ENCODE measurements around the gene LILRA6.
"Not testable (repeated sequence)": the region's sequence is repeated elsewhere in the genome, so short reads cannot be mapped to it uniquely, and the experiment has no call there.

Gene LILRA6

DNA sequence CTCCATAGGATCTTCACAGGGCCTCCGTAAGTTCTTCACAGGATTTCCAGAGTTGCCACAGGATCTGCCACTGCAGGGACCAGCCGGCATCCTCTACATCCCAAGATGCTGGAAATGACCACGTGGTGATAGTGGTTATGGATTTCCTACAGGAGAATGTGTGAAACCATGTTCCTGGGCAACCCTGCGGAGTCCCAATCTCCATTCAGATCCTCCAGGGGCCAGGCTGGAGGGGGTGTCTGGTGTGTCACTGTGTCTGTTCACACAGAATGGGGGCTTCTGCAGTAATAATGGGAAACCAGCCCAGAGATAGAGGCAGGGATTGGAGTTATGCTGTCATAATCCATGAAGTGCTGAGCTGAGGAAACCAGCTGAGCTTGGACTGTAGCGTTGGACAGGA, 8.6 kb downstream of the LILRA6 start:
- H3K36me3 ChIP-seq (ENCODE audit: insufficient read depth, low read length): no peaks in the 10 kb centered on the region
- H3K9me3 ChIP-seq (ENCODE audit: low read depth, low read length): no peaks in the 10 kb centered on the region
- H3K4me3 ChIP-seq: no peak overlapping the region
- no peak overlapping the region for H3K9ac ChIP-seq (ENCODE audit: insufficient read length)
- no peak overlapping the region for H3K27ac ChIP-seq
- no peak for DNase-seq (ENCODE audit: low read depth, low spot score)
- no peak for TF ChIP-seq FOXP2 (optimal IDR thresholded peaks at IDR 0.05; ENCODE audit: control extremely low read depth, extremely low read length, insufficient read depth)
- TF ChIP-seq EZH2 (IDR thresholded peaks at IDR 0.05): no peak
- no peak for TF ChIP-seq POLR2AphosphoS5 (IDR thresholded peaks at IDR 0.05; ENCODE audit: borderline replicate concordance, low read depth, low read length)

DNA sequence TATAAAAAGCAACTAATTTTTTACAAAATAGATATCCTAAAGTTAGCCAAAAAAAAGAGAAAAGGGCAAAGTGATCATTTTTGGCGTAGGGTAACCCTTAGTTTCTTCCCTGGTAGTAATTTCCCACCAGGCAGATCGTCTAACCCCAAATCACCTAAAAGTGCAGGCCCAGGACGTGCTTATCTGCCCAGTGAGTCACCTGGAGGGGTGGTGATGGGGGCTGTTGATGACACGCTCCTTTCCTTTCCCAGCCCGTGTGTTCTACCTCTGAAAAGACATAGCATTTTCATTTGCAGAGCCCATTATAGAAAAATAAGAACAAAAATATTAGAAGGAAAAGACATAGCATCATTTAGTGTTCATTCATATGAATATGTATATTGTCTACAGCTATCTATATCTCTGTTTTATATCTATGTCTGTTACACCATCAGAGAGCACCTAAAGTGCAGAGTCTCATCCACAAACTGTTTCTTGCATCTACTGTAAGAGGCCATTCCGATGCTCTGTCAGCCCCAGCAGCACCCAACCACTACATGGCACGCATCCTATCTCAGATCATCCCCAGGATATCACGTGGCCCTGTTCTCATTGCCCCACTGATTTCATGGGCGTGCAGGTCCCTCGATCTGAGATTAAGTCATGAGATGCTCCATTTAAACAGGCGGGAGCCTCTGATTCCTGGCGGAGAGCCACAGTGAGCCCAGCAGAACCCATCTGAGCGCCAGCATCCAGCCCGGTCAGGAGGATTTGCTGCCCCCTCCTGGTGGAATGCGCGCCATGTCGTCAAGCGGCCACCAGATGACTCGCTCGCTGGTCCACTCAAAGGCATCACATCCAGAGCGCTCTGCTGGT, 11.3 kb downstream of the LILRA6 start:
- TF ChIP-seq FOXP2 (optimal IDR thresholded peaks at IDR 0.05; ENCODE audit: control extremely low read depth, extremely low read length, insufficient read depth) (peak; percentile 25), POLR2AphosphoS5 (IDR thresholded peaks at IDR 0.05; ENCODE audit: borderline replicate concordance, low read depth, low read length) (no peak), EZH2 (IDR thresholded peaks at IDR 0.05) (no peak)
- DNase-seq (ENCODE audit: low read depth, low spot score): no peak
- Histone ChIP-seq H3K36me3 (ENCODE audit: insufficient read depth, low read length) (no peaks in the 10 kb centered on the region), H3K9me3 (ENCODE audit: low read depth, low read length) (no peaks in the 10 kb centered on the region), H3K4me3 (no peak overlapping the region), H3K27ac (no peak overlapping the region), H3K9ac (ENCODE audit: insufficient read length) (no peak overlapping the region)

DNA sequence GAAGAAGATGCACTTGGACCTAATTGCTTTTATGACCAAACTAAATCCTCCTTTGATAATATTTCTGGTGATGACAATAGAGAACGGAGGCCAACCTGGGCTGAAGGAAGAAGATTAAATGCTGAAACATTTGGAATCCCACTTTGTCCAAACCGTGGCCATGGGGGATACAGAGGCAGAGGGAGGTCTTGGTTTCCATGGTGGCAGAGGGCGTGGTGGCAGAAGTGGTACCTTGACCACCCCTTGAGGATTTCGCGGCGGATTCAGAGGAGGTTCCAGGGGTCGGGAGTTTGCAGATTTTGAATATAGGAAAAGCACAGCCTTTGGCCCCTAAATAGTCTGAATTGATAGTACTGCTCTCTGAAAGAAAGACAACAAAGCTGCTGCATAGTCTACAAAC, 12.6 kb downstream of the LILRA6 start:
- Histone ChIP-seq H3K9ac (ENCODE audit: insufficient read length) (no peak overlapping the region), H3K27ac (no peak overlapping the region), H3K9me3 (ENCODE audit: low read depth, low read length) (no peaks in the 10 kb centered on the region), H3K36me3 (ENCODE audit: insufficient read depth, low read length) (no peaks in the 10 kb centered on the region), H3K4me3 (no peak overlapping the region)
- TF ChIP-seq POLR2AphosphoS5 (IDR thresholded peaks at IDR 0.05; ENCODE audit: borderline replicate concordance, low read depth, low read length): no peak
- no peak for TF ChIP-seq EZH2 (IDR thresholded peaks at IDR 0.05)
- TF ChIP-seq FOXP2 (optimal IDR thresholded peaks at IDR 0.05; ENCODE audit: control extremely low read depth, extremely low read length, insufficient read depth): no peak
- DNase-seq (ENCODE audit: low read depth, low spot score): no peak

DNA sequence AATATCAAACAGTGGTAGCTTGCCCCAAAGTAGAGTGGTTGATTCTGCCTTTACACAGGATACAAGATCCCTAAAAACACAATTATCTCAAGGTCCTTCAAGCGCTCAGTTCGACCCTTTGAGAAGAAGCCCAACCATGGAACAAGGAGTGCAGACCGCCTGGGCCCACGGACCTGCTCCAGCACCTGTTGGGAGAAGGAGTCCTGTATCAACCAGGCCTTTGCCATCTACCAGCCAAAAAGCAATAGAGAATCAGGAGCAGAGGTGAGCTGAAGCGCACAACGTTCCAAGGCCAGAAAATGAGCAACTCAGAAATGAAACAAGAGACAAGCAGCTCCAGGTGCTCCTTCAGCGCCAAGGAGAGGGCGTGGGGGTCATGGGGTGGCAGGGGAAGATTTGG, 13.4 kb downstream of the LILRA6 start:
- H3K9me3 ChIP-seq (ENCODE audit: low read depth, low read length): no peaks in the 10 kb centered on the region
- no peak overlapping the region for H3K4me3 ChIP-seq
- TF ChIP-seq FOXP2 (optimal IDR thresholded peaks at IDR 0.05; ENCODE audit: control extremely low read depth, extremely low read length, insufficient read depth) (no peak), POLR2AphosphoS5 (IDR thresholded peaks at IDR 0.05; ENCODE audit: borderline replicate concordance, low read depth, low read length) (no peak), EZH2 (IDR thresholded peaks at IDR 0.05) (no peak)
- H3K9ac ChIP-seq (ENCODE audit: insufficient read length): no peak overlapping the region
- no peak for DNase-seq (ENCODE audit: low read depth, low spot score)
- H3K27ac ChIP-seq: no peak overlapping the region
- no peaks in the 10 kb centered on the region for H3K36me3 ChIP-seq (ENCODE audit: insufficient read depth, low read length)

DNA sequence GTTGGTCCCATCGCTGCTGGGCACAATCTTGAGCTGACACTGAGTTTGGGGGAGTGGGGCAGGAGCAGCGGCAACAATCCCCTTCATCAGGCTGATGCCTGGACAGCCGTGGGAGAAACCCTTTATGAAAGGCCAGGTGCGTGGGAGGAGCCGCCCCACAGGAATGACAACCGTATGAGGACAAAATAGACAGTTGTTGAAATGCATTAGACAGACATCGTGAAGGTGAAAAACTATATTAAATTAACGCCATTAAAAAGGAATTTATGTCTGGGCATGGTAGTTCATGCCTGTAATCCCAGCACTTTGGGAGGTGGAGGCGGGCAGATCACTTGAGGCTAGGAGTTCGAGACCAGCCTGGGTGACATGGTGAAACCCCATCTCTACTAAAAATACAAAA, 18.0 kb downstream of the LILRA6 start:
- not testable (repeated sequence) for H3K9ac ChIP-seq (ENCODE audit: insufficient read length); DNase-seq (ENCODE audit: low read depth, low spot score); H3K9me3 ChIP-seq (ENCODE audit: low read depth, low read length); H3K36me3 ChIP-seq (ENCODE audit: insufficient read depth, low read length); H3K27ac ChIP-seq; H3K4me3 ChIP-seq

DNA sequence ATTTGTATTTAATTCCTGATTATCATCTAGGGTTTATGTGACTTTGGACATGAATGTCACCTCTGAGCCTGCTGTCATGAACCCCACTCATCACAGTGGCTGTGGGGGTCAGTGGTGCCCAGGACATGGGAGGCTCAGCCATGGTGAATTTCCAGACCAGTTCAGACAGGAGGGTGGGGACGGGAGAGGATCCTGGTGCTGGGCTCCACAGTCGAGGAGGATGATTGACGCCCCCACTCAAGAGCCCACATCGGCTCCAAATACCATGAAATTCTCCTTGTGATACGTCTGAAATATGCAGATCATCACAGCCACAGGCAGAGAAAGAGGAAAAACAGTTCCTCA, 18.7 kb downstream of the LILRA6 start:
- H3K27ac ChIP-seq; DNase-seq (ENCODE audit: low read depth, low spot score); H3K36me3 ChIP-seq (ENCODE audit: insufficient read depth, low read length); H3K9ac ChIP-seq (ENCODE audit: insufficient read length); H3K9me3 ChIP-seq (ENCODE audit: low read depth, low read length); H3K4me3 ChIP-seq: not testable (repeated sequence)

DNA sequence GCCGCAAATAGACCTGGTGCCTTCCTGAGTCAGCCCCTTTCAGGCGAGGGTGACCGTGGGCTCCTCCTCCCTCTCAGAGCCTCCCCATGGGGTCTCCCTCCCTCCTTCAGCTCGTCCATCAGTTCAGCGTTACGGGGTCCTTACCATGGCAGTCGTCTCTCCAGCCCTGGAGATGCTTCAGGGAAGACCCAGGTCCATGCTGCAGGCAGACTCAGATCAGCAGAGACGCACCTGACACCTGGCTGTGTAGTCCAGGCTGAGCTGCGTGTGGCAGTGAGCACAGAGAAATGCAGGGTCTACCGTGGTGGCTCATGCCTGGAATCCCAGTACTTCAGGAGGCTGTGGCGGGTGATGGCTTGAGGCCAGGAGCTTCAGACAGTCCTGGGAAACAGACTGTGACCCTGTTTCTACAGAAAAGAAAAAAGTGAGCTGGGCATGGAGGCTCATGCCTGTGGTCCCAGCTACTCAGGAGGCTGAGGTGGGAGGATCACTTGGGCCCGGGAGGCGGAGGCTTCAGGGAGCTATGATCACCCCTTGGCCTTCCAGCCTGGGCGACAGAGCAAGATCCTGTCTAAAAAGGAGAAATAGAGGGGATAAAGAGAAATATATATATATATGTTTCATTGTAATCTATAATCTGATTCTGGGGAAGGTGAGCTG, 19.2 kb downstream of the LILRA6 start:
- DNase-seq (ENCODE audit: low read depth, low spot score); H3K9ac ChIP-seq (ENCODE audit: insufficient read length); H3K9me3 ChIP-seq (ENCODE audit: low read depth, low read length); H3K36me3 ChIP-seq (ENCODE audit: insufficient read depth, low read length); H3K27ac ChIP-seq; H3K4me3 ChIP-seq: not testable (repeated sequence)

DNA sequence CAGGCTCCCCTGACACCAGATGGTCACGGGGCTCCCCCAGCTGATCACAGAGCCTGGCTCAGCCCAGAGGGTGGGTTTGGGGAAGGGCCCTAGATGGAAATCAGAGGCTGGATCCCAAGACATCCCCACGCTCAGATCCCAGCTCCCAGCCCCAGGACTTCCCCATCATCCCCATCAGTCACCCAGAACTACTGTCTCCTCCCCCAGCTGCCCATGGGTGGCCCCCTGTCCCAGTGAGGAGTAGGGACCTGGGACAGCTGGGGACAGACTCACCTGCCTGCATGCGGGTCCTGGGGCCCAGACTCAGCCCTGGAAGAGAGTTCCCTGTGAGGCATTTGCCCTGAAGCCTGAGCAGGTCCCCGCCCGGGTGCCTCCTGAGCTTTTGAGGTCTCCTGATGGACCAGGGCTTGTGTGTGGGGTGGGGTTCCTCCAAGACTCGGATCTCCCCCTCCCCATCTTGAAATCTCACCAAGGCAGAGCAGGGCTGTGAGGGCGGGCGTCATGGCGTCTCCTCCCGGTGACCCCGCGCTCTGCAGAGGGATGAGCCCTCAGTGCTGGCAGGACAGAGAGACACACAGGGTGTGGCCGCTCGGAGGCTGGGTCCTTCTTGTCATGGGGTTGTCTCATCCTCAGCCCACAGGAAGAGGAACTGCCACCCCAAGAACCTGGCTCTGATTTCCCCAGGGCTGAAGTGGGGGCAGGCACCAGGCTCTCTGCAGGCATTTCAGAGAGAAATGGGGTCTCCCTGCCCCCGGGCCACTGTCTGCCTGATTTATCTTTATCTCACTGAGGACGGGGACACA, 19.9 kb downstream of the LILRA6 start, which contains the start of gene LILRB3:
LILRB3 (minus strand) TSS at position 534 of the 803 bp plus-strand sequence; CDS start at position 503, 31 bp downstream.
- not testable (repeated sequence) for H3K4me3 ChIP-seq; H3K36me3 ChIP-seq (ENCODE audit: insufficient read depth, low read length); DNase-seq (ENCODE audit: low read depth, low spot score); H3K9ac ChIP-seq (ENCODE audit: insufficient read length); H3K27ac ChIP-seq; H3K9me3 ChIP-seq (ENCODE audit: low read depth, low read length)

DNA sequence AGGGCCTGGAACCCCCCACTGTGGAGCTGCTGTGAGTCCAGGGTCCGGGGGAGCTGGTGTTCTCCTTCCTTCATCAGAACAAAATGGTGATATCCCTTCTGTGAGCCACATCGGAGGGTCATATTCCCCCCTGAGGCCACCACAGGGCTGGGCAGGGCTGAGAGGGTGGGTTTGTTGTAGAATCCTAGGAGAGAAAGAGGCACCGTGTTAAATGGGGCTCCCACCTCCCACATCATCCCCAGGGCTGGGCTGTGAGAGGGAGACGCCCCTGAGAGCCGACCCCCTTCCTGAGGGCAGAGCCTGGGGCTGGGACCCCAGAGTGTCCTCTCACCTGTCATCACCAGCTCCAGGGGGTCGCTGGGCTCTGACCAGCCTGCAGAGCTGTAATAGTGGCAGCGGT, 20.6 kb downstream of the LILRA6 start:
- H3K4me3 ChIP-seq; H3K27ac ChIP-seq; H3K9me3 ChIP-seq (ENCODE audit: low read depth, low read length); DNase-seq (ENCODE audit: low read depth, low spot score); H3K9ac ChIP-seq (ENCODE audit: insufficient read length); H3K36me3 ChIP-seq (ENCODE audit: insufficient read depth, low read length): not testable (repeated sequence)

DNA sequence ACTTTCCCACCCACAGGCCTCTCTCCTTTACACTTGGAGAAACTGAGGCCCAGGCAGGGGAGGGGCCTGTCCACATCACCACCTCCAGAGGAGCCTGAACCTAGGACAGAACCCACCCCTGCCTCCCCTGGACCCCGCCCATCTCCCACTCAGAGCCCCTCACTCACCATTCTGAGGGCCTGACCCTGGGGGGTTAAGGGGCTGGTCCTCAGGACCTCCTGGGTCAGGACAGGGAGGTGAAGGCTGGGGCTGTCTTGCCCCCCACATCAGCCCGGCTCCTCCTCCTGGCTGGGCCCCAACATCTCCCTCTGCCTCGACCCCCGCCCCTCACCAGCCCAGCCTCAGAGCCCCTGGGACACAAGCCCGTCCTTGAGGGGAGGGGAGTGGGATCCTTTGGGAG, 22.9 kb downstream of the LILRA6 start:
- not testable (repeated sequence) for H3K27ac ChIP-seq; H3K9ac ChIP-seq (ENCODE audit: insufficient read length); DNase-seq (ENCODE audit: low read depth, low spot score); H3K36me3 ChIP-seq (ENCODE audit: insufficient read depth, low read length); H3K9me3 ChIP-seq (ENCODE audit: low read depth, low read length); H3K4me3 ChIP-seq
